Right renal cortex interstitium (tissue), 3 donors: ENCODE data around the gene ENDOD1. TPM values are rescaled to one million over a fixed set of nuclear protein-coding genes. Genes with fewer than 3 reads are reported as not detected.
"Not testable (repeated sequence)": the region's sequence is repeated elsewhere in the genome, so short reads cannot be mapped to it uniquely, and the experiment has no call there.

ENCODE experiments used
- DNase-seq, 3 donors: peaks; one replicate each; pipeline ENCODE4 v3.0.0-alpha.2; 2013; ENCODE audit warnings: low read depth in 3 of 3, low spot score in 2 of 3
- polyA plus RNA-seq, 3 donors: library from polyadenylated mRNA; unstranded; fragments of 120-200 nt; gene quantifications; one replicate each; pipeline ENCODE4 v1.2.1, GENCODE V29; 2013; ENCODE audit not compliant: insufficient read length in 3 of 3

Gene ENDOD1, protein sequence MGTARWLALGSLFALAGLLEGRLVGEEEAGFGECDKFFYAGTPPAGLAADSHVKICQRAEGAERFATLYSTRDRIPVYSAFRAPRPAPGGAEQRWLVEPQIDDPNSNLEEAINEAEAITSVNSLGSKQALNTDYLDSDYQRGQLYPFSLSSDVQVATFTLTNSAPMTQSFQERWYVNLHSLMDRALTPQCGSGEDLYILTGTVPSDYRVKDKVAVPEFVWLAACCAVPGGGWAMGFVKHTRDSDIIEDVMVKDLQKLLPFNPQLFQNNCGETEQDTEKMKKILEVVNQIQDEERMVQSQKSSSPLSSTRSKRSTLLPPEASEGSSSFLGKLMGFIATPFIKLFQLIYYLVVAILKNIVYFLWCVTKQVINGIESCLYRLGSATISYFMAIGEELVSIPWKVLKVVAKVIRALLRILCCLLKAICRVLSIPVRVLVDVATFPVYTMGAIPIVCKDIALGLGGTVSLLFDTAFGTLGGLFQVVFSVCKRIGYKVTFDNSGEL
- 10 to 100 TPM; 21.8 to 23.0 (median 22.8) TPM for polyA plus RNA-seq

DNA sequence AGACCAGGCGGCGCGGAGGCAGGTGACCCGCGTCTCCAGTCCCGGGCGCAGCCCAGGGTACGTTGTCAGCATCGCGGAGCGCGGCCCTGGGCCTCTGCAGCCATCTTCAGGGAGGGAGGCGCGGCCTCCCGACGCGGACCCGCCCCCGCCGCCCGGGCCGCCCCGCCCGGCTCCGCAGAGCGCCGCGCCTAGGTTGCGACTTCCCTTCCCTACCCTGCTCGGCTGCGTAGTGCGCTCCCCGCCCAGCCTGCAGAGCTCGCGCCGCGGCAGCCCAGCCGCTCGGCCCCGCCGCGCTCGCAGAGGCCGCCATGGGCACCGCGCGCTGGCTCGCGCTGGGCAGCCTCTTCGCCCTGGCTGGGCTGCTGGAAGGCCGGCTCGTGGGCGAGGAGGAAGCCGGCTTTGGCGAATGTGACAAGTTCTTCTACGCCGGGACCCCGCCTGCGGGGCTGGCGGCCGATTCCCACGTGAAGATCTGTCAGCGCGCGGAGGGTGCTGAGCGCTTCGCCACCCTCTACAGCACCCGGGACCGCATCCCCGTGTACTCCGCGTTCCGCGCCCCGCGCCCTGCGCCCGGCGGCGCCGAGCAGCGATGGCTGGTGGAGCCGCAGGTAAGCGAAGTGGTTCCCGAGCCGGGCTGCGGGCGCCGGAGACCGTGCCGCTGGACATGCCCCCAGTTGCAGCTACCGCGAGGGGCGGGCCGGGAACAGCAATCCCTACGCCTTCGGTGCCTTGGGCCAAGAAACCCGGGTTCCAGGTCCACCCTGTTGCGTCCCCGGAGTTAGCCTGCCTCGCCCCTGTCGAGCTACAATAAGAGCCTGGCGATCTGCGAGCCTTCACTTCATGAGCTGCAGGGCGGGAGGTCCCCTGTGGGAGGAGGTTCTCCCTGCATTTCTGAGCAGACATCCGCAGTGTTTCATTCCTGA, at the start of gene ENDOD1:
Gene ENDOD1, plus strand, starts transcription at position 227 of the 923 bp plus-strand sequence. Its CDS starts 82 bp downstream, at position 309.
- peak; percentile 48 to 68 (median 61) for DNase-seq

DNA sequence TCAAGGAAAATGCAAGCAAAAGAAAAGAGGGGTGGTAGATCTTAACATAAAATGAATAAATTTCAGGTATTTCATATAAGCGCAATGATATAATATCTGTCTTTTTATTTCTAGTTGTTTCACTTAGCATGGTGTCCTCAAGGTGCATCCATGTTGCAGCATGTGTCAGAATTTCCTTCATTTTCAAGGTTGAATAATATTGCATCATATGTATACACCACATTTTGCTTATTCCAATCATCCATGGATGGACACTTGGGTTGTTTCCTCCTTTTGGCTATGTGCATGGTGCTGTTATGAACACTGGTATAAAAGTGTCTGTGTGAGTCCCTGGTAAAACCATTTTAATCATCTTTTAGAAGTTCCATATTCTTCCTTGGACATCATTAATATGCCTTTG, 47.4 kb upstream of the ENDOD1 start:
- no peak for DNase-seq

DNA sequence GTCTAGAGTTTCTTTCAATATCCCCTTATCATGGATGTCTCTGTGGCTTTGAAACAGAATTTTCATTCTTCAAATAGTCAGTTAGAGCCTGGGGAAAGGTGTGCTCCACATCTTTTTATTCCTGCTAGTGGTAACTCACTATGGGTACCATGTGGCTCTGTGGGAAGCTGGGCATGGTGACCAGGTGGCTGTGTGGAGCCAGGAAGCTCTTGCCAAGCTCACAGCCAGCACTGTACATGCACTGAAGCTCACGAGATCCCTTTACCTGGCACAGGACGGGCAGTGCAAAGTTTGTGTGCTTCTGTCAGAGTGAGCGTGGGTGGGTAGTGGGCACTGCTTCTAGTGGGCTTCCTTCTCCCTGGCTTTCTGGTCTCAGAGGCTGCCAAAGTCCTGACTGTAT, 46.7 kb upstream of the ENDOD1 start:
- DNase-seq = no peak

DNA sequence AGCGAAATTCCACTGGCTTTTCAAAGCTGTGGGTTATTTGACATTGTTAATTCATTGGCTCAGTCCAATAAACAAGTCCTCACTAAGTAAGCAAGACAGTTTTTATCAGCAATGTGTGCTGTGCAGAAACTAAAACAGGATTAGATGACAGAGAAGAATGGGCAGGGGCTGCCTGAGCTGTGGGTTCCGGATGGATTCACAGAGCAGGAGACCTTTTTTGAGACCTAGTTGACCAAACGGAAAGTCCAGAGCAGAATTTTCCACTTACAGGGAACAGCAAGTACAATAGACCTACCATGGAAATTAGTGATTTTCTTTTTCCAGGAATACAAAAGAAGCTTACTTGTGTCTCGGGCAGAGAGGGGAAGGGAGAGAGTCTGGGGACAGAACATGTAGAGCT, 45.6 kb upstream of the ENDOD1 start:
- DNase-seq = no peak

DNA sequence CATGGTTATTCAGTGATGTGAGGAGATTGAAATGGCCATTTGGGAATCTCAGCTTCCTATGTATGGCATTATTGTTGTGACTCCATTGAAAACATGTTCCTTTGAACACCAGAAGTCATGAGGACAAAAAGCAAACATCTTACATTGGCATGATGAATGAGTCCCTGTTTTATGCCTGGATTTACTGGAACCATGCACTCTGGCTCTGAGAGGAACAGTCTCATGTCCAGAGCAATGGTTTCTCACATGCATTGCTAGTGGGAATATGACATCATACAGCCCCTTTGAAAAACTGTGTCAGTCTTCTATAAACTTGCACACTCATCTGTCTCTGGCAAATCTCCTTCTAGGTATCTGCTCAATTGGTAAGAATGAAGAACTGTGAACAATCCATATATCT, 43.8 kb upstream of the ENDOD1 start:
- DNase-seq = no peak

DNA sequence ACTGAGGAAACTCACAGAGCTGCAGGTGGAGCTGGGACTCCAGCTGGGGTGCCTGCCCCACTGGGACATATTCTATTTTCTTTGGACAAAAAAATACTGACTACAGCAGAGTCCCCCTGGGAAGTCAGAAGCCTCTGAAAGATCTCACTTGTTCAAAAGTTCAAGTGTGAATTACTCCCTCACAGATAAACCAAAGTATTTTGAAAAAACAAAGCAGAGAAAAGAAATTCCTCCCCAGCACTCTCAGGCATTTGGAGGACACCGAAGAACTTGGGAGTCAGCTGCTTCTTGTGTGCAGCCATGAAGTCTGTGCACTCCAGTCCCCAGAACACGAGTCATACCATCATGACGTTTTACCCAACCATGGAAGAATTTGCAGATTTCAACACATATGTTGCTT, 40.5 kb upstream of the ENDOD1 start, which contains the start of gene KDM4F:
Gene KDM4F, plus strand, starts transcription at position 301 of the 400 bp plus-strand sequence.
- not testable (repeated sequence) for DNase-seq

DNA sequence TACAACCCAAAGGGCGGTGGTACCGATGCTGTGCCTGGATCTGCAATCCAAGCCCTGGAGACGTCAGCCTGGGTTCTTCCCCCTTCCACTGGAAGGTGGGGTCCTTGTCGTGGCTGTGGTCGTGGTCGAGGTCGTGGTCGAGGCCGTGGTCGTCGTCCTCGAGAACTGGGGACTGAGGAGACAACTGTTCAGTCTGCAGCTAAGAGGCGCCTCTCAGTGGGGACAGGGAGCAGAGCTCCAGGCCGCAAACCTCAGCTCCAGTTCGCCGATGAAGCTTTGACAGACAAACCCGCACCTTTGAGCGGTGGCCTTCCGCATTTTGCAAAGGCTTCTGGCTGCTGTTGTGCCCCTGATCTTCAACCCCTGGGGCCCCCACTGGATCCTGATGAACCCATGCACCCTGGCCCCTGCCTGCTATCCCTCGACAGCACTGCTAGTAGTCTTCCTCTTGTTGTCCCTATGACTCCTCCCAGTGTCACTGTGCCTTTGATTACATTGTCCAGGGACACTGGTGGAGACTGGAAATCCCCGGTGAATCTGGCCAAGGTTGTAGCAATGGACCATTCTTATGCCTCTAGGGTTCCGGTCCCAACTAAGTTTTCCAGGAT, 38.9 kb upstream of the ENDOD1 start:
- DNase-seq = no peak

DNA sequence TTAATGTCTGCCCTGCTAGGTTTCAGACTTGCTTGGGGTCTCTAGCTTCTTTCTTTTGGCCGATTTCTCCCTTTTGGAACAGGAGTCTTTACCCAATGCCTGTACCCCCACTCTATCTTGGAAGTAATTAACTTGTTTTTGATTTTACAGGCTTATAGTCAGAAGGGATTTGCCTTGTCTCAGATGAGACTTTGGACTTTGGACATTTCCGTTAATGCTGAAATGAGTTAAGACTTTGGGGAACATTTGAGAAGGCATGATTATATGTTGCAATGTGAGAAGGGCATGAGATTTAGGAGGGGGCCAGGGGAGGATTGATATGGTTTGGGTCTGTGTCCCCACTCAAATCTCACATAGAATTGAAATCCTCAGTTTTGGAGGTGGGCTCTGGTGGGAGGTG, 35.3 kb upstream of the ENDOD1 start:
- DNase-seq = no peak

DNA sequence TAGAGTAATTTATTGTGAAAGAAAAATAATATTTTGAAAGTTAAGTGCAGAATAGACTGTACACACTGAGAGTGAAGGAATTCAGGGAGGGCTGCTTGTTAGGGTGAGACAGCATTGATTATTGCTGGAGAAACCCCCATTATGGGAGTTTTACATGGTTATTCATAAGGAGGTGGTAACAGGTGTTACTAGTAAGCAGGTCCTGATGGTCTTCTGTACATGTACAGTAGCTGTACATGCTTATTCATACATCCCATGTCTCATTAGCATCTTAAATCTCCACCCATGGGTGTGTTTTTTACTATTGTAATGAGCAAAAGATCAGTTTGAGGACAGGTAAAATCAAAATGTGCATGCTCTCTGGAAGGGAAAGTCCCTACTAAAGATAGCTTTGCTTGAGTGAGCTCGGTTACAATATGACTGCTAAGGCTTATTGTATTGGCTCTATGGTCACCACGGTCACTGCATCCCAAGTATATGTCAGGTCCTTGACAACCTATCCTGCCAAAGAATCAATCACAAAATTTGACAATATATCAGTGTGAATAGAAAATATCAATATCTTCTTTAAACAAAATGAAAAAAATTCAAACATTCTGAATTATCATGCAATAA, 34.3 kb upstream of the ENDOD1 start:
- no peak for DNase-seq

DNA sequence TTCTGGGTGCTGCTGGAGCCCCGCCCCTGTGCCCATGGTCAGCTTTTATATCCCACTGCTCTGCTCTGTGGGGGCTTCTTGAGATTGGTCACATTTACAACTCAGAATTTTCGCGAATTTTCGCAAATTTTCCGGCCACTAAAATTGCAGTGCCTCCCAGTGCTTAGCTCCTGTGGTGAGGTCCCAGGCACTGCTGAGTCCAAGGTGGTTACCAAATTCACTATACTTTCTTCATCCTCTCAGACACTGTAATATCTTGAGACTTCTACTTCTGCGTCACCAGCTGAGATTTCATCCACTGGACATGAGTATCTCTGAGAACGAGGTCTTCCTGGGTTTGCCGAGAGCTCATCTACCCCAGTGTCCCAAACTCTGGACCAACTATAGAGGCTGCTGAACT, 31.7 kb upstream of the ENDOD1 start:
- no peak for DNase-seq

DNA sequence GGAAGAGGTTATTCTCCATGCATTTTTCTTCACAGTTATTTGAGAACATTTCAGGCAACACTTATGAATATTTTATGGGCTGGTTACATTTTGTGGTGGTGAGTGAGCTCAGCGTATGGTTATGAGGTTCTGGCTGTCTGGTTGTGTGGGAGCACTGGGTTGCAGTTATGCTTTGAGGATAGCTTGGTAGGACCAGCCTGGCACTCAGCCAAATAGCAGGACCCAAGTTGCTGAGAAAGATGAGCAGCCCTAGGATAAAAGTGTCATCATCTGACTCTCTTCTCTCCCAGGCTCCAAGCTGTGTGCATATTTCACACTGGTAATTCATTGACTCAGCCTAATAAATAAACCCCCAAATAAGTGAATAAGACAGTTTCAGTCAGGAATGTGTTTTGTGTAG, 31.0 kb upstream of the ENDOD1 start:
- DNase-seq = no peak

DNA sequence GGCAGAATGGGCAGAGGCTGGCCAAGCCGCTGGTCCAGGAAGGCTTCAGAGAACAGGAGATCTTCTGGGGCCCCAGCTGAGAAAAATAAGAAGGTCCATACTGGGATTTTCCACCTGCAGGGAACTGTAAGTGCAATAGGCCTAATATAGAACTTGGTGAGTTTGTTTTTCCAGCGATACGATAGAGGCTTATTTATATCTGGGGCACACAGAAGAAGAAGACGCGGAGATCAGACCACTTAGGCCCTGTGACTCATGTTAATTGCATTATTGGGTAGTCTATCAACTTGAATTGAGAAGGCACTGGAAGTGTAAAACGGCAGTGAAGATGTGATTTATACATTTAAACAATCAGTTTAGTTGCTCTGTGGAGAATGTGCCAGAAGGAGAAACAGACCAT, 30.6 kb upstream of the ENDOD1 start:
- DNase-seq = no peak

DNA sequence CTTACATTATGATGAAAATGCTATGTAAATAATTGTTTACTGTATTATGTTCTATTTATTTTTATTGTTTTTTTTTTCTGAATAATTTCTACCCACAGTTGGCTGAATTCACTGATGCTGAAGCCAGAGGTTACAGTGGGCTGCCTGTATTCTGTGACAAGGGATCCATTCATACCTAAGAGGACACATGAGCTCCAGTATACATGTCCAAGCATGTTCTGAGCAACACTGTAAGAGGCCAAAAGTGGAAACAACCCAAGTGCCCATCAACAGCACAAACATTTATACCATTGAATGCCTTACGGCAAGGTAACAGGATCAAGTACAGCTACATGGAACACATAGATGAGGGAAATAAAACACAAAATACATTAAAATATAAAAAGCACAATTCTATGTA, 24.3 kb upstream of the ENDOD1 start:
- no peak for DNase-seq

DNA sequence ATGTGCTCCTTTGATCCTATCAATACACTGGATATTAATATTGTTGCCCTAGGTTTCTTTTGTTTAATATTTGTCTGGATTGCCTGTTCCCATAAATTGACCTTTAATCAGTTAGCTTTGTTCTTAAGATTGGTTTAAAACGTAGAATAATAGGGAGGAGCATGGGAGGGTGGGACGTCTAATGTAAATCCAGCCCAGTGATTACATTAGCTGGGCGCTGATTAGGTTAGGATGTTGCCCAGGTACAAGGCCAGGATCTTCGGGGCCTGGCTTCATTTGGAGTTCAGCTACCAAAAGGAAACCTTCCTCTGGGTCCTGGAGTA, 23.0 kb upstream of the ENDOD1 start, which contains the start of gene SRSF8:
Gene SRSF8, plus strand, starts transcription at position 204 of the 323 bp plus-strand sequence. CDS start 308 bp downstream, outside the sequence.
- DNase-seq = no peak

DNA sequence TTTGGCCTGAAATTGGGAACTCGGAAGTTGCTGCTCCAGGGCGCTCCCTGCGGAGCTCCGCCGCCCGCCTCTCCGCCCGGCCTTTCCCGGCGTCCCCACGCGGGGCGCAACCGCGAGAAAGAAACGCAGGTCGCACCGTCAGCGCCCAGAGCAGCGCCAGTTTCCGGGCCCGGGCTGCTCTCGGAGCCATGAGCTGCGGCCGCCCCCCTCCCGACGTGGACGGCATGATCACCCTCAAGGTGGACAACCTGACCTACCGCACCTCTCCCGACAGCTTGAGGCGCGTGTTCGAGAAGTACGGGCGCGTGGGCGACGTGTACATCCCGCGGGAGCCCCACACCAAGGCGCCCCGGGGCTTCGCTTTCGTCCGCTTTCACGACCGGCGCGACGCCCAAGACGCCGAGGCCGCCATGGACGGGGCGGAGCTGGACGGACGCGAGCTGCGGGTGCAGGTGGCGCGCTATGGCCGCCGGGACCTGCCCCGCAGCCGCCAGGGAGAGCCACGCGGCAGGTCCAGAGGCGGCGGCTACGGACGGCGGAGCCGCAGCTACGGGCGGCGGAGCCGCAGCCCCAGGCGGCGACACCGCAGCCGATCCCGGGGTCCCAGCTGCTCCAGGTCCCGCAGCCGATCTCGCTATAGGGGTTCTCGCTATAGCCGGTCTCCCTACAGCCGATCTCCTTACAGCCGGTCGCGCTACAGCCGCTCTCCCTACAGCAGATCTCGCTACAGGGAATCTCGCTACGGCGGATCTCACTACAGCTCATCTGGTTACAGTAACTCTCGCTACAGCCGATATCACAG, 22.4 kb upstream of the ENDOD1 start:
- peak; percentile 64 to 66 (median 65) for DNase-seq

DNA sequence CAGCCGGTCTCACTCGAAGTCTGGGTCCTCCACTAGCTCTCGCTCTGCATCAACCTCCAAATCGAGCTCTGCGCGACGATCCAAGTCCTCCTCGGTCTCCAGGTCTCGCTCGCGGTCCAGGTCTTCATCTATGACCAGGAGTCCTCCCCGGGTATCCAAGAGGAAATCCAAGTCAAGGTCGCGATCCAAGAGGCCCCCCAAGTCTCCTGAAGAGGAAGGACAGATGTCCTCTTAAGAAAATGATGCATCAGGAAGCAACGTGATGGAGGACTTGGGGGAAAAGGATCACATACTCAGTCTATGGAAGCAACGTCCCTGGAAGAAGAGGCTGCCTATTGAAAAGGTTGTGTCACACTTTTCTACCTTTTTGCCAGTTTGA, 21.8 kb upstream of the ENDOD1 start:
- no peak for DNase-seq

DNA sequence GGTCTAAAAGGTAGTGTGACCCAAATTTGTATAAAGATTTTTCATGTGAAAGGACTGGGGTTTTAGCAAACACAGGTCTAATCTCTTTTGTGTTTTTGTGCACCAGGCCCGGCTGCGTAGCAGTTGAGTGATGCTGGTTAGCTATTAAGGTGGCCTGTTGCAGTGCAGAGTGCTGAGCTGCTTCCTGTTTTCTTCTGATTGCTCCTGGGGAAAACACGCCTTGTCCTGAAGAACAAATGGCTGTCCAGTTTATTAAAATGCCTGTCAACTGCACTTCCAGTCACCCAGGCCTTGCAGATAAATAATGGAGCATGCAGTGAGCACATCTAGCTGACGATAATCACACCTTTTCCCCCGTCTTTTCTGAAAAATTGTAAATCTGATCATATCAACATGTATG, 21.1 kb upstream of the ENDOD1 start:
- peak; percentile 78 to 86 (median 81) for DNase-seq

DNA sequence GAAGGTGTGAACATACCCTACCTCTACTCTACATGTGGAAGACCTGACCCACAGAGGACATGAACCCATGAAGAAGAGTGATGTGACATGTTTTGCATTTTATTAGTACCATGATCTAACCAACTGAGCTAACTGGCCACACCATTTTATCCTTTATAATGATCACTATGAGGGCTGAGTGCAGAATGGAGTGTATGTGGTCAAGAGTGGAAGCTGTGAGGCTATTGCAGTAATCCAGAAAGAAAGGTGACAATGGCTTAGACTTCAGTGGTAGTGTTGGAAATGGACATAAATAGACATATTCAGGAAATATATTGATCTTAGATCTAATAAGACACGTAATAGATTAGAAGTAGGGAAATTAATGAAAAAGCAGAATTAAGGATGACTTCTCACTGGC, 19.2 kb upstream of the ENDOD1 start:
- no peak for DNase-seq

DNA sequence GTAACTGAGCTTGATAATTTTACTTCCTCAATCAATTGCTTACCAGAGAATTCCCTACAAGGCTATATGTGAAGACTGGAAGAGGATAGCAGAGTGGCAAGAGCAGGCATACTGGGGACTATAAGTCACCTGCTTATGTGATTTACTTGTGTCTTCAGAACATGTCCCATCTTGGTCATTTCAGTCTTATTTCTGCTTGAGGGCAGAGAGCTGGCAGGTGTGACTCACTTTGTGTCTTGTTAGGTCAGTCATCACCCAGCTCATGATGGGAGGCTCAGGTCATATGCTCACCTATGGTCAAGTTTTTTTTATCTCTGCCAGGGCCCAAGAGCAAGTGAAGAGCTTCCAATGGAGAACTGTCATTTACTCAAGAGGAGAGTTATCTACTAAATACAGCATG, 16.7 kb upstream of the ENDOD1 start:
- DNase-seq = no peak
